OCI-LY1 (cell line): ENCODE data around the gene USP10.

Source experiments
- H2AFZ ChIP-seq: fragments of 200-600 bp; sonication (generic), shearing (Covaris generic); 2 replicates; pipeline ENCODE4 v1.6.0; 2014; ENCODE audit warnings: antibody characterized with exemption, mild to moderate bottlenecking, low read length
- H3F3A ChIP-seq: fragments of 200-600 bp; sonication (generic), shearing (Covaris generic); 2 replicates; pipeline ENCODE4 v1.6.0; 2014; ENCODE audit warnings: mild to moderate bottlenecking, antibody characterized with exemption, low read length, moderate library complexity; ENCODE audit not compliant: insufficient read depth
- H3K27ac ChIP-seq: fragments of 200-600 bp; sonication (generic); 2 replicates; pipeline ENCODE4 v1.5.1; 2014; ENCODE audit warnings: low read length, mixed run types, mild to moderate bottlenecking, low read depth; ENCODE audit not compliant: poor library complexity, severe bottlenecking
- H3K27me3 ChIP-seq: fragments of 200-600 bp; sonication (generic); 2 replicates; pipeline ENCODE4 v1.6.0; 2014; ENCODE audit warnings: antibody characterized with exemption, mild to moderate bottlenecking, low read length, moderate library complexity; ENCODE audit not compliant: insufficient read depth
- H3K36me3 ChIP-seq: fragments of 200-600 bp; sonication (generic); 2 replicates; pipeline ENCODE4 v1.6.1; 2014; ENCODE audit warnings: mild to moderate bottlenecking, antibody characterized with exemption, low read length, moderate library complexity, mixed read lengths; ENCODE audit not compliant: insufficient read depth
- H3K4me1 ChIP-seq: fragments of 200-600 bp; sonication (generic); 2 replicates; pipeline ENCODE4 v1.5.1; 2014; ENCODE audit warnings: mild to moderate bottlenecking, low read length, moderate library complexity; ENCODE audit not compliant: insufficient read depth, severe bottlenecking
- H3K4me2 ChIP-seq: fragments of 200-600 bp; sonication (generic), shearing (Covaris generic); 2 replicates; pipeline ENCODE4 v1.6.1; 2014; ENCODE audit warnings: low read length
- H3K4me3 ChIP-seq: fragments of 200-600 bp; sonication (generic); 2 replicates; pipeline ENCODE4 v1.5.1; 2014; ENCODE audit warnings: low read length, low read depth, mild to moderate bottlenecking, mixed read lengths; ENCODE audit not compliant: poor library complexity, severe bottlenecking
- H3K79me2 ChIP-seq: fragments of 200-600 bp; shearing (Covaris generic); 2 replicates; pipeline ENCODE4 v1.6.1; 2016; ENCODE audit warnings: mixed run types, low read length, mixed read lengths; ENCODE audit not compliant: insufficient read depth
- H3K9ac ChIP-seq: fragments of 200-600 bp; sonication (generic), shearing (Covaris generic); 2 replicates; pipeline ENCODE4 v1.6.1; 2014; ENCODE audit warnings: mild to moderate bottlenecking, low read length, mixed read lengths
- H3K9me2 ChIP-seq: fragments of 200-600 bp; sonication (generic), shearing (Covaris generic); 2 replicates; pipeline ENCODE4 v1.6.1; 2014; ENCODE audit warnings: low read depth, mild to moderate bottlenecking, low read length, mixed read lengths
- H3K9me3 ChIP-seq: fragments of 200-600 bp; shearing (Covaris generic); 2 replicates; pipeline ENCODE4 v1.6.1; 2014; ENCODE audit warnings: low read length, mixed read lengths
- H4K20me1 ChIP-seq: fragments of 200-600 bp; sonication (generic), shearing (Covaris generic); 2 replicates; pipeline ENCODE4 v1.6.0; 2016; ENCODE audit warnings: mild to moderate bottlenecking, low read length; ENCODE audit not compliant: insufficient read depth
- CTCF ChIP-seq: fragments of 200-600 bp; sonication (generic), shearing (Covaris generic); IDR thresholded peaks from 2 replicates; pipeline ENCODE4 v1.5.1; 2017; ENCODE audit warnings: mild to moderate bottlenecking, antibody characterized with exemption, low read length, moderate library complexity, mixed read lengths
- EZH2 ChIP-seq: fragments of 200-600 bp; sonication (generic), shearing (Covaris generic); IDR thresholded peaks from 2 replicates; pipeline ENCODE4 v1.8.0; 2017; ENCODE audit warnings: borderline replicate concordance, mixed run types, mild to moderate bottlenecking, antibody characterized with exemption, low read length, moderate library complexity, mixed read lengths

The USP10 gene

DNA sequence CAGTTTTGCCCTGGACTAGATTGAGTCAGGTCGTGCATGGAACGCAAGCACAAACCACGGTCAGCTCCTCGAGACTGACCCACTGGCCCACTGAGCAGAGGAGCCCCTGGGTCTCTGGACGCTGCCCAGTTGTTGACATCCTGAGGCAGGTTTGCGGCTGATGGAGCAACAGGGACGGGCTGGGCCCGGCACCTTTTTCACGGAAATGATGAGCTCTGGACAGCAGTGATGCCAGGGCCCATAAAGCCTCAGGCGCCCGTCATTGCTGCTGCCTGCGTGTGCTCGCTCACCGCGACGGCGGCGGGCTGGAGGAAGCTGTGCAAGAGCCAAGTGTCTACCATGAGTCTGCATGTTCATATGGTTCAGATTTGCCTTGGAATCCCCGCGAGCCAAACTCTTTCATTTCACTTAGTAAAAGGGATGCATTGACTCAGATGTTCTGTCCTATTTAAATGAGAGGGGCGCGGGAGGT, 89.2 kb downstream of the USP10 start:
- Histone ChIP-seq H3K36me3 (no peaks in the 10 kb centered on the region), H3K4me2 (no peak overlapping the region), H3K4me1 (no peaks in the 10 kb centered on the region), H2AFZ (no peak overlapping the region), H4K20me1 (no peaks in the 10 kb centered on the region), H3F3A (no peaks in the 10 kb centered on the region), H3K27ac (no peak overlapping the region), H3K9me2 (no peaks in the 10 kb centered on the region), H3K27me3 (no peaks in the 10 kb centered on the region), H3K9me3 (no peaks in the 10 kb centered on the region), H3K4me3 (no peak overlapping the region), H3K79me2 (no peaks in the 10 kb centered on the region), H3K9ac (no peak overlapping the region)
- no peak for TF ChIP-seq CTCF
- no peak for TF ChIP-seq EZH2

GRCh38 chr16:84789431-84789830, 89.6 kb downstream of the USP10 start:
- Histone ChIP-seq H3K27me3 (no peaks in the 10 kb centered on the region), H3K27ac (no peak overlapping the region), H3K4me2 (no peak overlapping the region), H3K36me3 (no peaks in the 10 kb centered on the region), H3K9me3 (no peaks in the 10 kb centered on the region), H3F3A (no peaks in the 10 kb centered on the region), H3K9me2 (no peaks in the 10 kb centered on the region), H4K20me1 (no peaks in the 10 kb centered on the region), H3K79me2 (no peaks in the 10 kb centered on the region), H2AFZ (no peak overlapping the region), H3K4me1 (no peaks in the 10 kb centered on the region), H3K9ac (no peak overlapping the region), H3K4me3 (no peak overlapping the region)
- TF ChIP-seq EZH2 (no peak), CTCF (no peak)

- H3K4me1 ChIP-seq: no peaks in the 10 kb centered on the region
- no peak overlapping the region for H3K4me3 ChIP-seq
- no peak overlapping the region for H3K4me2 ChIP-seq
- TF ChIP-seq EZH2 (no peak), CTCF (no peak)
- H2AFZ ChIP-seq: no peak overlapping the region
- H3K27me3 ChIP-seq: no peaks in the 10 kb centered on the region
- no peaks in the 10 kb centered on the region for H3K9me2 ChIP-seq
- no peaks in the 10 kb centered on the region for H4K20me1 ChIP-seq
- H3K79me2 ChIP-seq: no peaks in the 10 kb centered on the region
- no peak overlapping the region for H3K9ac ChIP-seq
- no peaks in the 10 kb centered on the region for H3F3A ChIP-seq
- no peaks in the 10 kb centered on the region for H3K9me3 ChIP-seq
- no peaks in the 10 kb centered on the region for H3K36me3 ChIP-seq
- no peak overlapping the region for H3K27ac ChIP-seq
These were observed 90.5 kb downstream of the USP10 start for GRCh38 chr16:84790301-84790700.
